Stomach (tissue), 9 donors: ENCODE results near the gene AGFG1. TPM values are rescaled to one million over a fixed set of nuclear protein-coding genes. Genes with fewer than 3 reads are reported as not detected.

Source experiments
- DNase-seq, 2 donors: peaks; one replicate each; pipeline versions ENCODE4 v3.0.0 to v3.0.0-alpha.2; 2013 to 2019
- H3K27ac ChIP-seq, 5 donors: fragments of 200-600 bp in 4 of 5; sonication (generic) in 4 of 5; one replicate each; pipeline ENCODE4 v1.5.1; 2013 to 2019; ENCODE audit warnings: mild to moderate bottlenecking in 1 of 5, moderate library complexity in 1 of 5
- H3K27me3 ChIP-seq, 3 donors: fragments of 200-600 bp; sonication (generic); one replicate each; pipeline ENCODE4 v1.5.1; 2017 to 2019; ENCODE audit warnings: mixed run types in 1 of 3
- H3K36me3 ChIP-seq, 4 donors: fragments of 200-600 bp; sonication (generic); 1 replicate in 3 of 4; 2 replicates in 1 of 4; pipeline ENCODE4 v1.5.1; 2016 to 2019
- H3K4me1 ChIP-seq, 4 donors: fragments of 200-600 bp; sonication (generic); one replicate each; pipeline ENCODE4 v1.5.1; 2016 to 2019
- H3K4me3 ChIP-seq, 4 donors: fragments of 200-600 bp; sonication (generic) in 3 of 4; one replicate each; pipeline ENCODE4 v1.5.1; 2016 to 2019; ENCODE audit warnings: mild to moderate bottlenecking in 1 of 4
- H3K9me3 ChIP-seq, 4 donors: fragments of 200-600 bp; sonication (generic); one replicate each; pipeline ENCODE4 v1.5.1; 2016 to 2019
- EP300 ChIP-seq: sonication (generic); formaldehyde crosslinking; IDR thresholded peaks from one replicate; pipeline ENCODE4 v1.6.1; 2017; ENCODE audit warnings: antibody characterized with exemption
- POLR2A ChIP-seq, 4 donors: fragments of 450-650 bp; IDR thresholded peaks; one replicate each; pipeline ENCODE4 v1.6.1; 2016; ENCODE audit warnings: antibody characterized with exemption in 4 of 4, control low read depth in 2 of 4, mild to moderate bottlenecking in 1 of 4, moderate library complexity in 1 of 4
- POLR2AphosphoS5 ChIP-seq, 3 donors: sonication (generic); formaldehyde crosslinking; IDR thresholded peaks; one replicate each; pipeline ENCODE4 v1.6.1; 2016; ENCODE audit warnings: antibody characterized with exemption in 3 of 3
- WGBS, 5 donors: extraction: QIAGEN DNeasy Blood & Tissue Kit in 3 of 5; methylation state at CpG; one replicate each; pipeline versions ENCODE4 v1.1.5 to v1.1.7; 2013 to 2018; 5-methylcytosine and 5-hydroxymethylcytosine counted together
- intact Hi-C: fragments of 100-400 bp; cut with DNase I; formaldehyde crosslinking; loops from one replicate; pipeline ENCODE4 v1.15.1; 2023; ENCODE audit warnings: low total_unique reads
- polyA plus RNA-seq, 3 donors: library from polyadenylated mRNA; stranded (reverse); fragments of 200-250 nt; gene quantifications; one replicate each; pipeline ENCODE4 v1.2.3, GENCODE V29; 2013
- total RNA-seq, 5 donors: library from RNA; depleted of rRNA; stranded (reverse); fragments of >200 nt; gene quantifications; one replicate each; pipeline versions ENCODE4 v1.1.0 to v1.2.3, GENCODE V29; 2014 to 2016
- TF ChIP-seq, protein P1 (sequence below), 7 experiments: fragments of 450-650 bp in 4 of 7; fragments of 200-600 bp in 3 of 7; sonication (generic) in 3 of 7; IDR thresholded peaks; one replicate each; pipeline ENCODE4 v1.5.1; 2016 to 2019; ENCODE audit warnings: antibody characterized with exemption in 7 of 7, control low read depth in 2 of 7, mild to moderate bottlenecking in 1 of 7
- donor health status: healthy with polysubstance abuse.
- donor health status: Bipolar disorder and iron deficiency.
- donor health status: healthy.

AGFG1 gene
- total and polyA plus RNA-seq, 8 donors: 16.1 to 119 (median 35.7) TPM

DNA sequence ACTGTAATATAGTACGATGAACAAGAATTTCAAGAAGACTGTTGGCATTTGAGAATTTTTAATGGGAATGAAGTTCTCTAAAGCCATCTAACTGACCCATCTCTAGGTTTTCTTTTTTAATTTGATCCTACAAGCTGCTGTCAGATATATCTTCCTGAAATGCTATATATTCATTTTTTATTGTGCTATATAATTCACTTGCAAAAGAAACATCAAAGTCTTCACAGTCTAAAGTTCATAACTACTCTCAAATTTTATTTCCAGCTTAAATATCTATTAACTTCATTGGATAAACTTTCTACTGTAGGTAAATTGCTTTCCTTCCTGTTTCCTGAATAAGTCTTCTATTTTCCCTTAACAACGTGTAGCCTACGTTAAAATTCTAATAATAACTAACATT lies 130.4 kb downstream of the AGFG1 start:
- TF ChIP-seq, protein P1, sequence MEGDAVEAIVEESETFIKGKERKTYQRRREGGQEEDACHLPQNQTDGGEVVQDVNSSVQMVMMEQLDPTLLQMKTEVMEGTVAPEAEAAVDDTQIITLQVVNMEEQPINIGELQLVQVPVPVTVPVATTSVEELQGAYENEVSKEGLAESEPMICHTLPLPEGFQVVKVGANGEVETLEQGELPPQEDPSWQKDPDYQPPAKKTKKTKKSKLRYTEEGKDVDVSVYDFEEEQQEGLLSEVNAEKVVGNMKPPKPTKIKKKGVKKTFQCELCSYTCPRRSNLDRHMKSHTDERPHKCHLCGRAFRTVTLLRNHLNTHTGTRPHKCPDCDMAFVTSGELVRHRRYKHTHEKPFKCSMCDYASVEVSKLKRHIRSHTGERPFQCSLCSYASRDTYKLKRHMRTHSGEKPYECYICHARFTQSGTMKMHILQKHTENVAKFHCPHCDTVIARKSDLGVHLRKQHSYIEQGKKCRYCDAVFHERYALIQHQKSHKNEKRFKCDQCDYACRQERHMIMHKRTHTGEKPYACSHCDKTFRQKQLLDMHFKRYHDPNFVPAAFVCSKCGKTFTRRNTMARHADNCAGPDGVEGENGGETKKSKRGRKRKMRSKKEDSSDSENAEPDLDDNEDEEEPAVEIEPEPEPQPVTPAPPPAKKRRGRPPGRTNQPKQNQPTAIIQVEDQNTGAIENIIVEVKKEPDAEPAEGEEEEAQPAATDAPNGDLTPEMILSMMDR (IDR thresholded peaks at IDR 0.05): no peak
- no peak for TF ChIP-seq POLR2A (IDR thresholded peaks at IDR 0.05)
- TF ChIP-seq EP300: no peak
- TF ChIP-seq POLR2AphosphoS5 (IDR thresholded peaks at IDR 0.05): no peak
- H3K4me3 ChIP-seq: no peak overlapping the region
- WGBS, 5 donors: 72 to 89% (median 85%) methylated on average over 3 of the region's 3 CpGs

DNA sequence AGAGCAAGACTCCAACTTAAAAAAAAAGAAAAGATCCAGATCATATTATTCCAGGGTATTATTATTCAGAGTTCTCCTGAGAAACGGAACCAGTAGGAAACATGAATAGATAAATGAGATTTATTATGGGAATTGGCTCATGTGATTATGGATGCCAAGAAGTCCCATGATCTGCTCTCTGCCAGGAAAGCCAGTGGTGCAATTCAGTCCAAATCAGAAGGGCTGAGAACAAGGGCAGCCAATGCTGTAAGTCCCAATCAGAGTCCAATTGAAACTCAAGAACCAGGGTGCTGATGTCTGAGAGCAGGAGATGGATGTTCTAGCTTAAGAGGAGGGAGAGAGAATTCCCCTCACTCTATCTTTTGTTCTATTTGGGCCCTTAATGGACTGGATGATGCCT lies 134.5 kb downstream of the AGFG1 start:
- H3K4me1 ChIP-seq: no peaks in the 10 kb centered on the region
- intact Hi-C loops: no loop called here
- H3K4me3 ChIP-seq: no peak overlapping the region
- 79 to 96% (median 89%) methylated on average over 1 of the region's 1 CpG for WGBS, 5 donors
- no peaks in the 10 kb centered on the region for H3K9me3 ChIP-seq
- H3K27ac ChIP-seq: no peak overlapping the region
- H3K36me3 ChIP-seq: no peaks in the 10 kb centered on the region
- peaks cover 0 to 5% (median 0%) of the 10 kb centered on the region in 3 donors for H3K27me3 ChIP-seq
- TF ChIP-seq POLR2A (IDR thresholded peaks at IDR 0.05): no peak
- TF ChIP-seq POLR2AphosphoS5 (IDR thresholded peaks at IDR 0.05): no peak
- TF ChIP-seq, protein P1 (IDR thresholded peaks at IDR 0.05): no peak
- no peak for TF ChIP-seq EP300
- no peak for DNase-seq

More for the DNA sequence above, 130.4 kb downstream of the AGFG1 start:
- no peaks in the 10 kb centered on the region for H3K36me3 ChIP-seq
- H3K4me1 ChIP-seq: no peaks in the 10 kb centered on the region
- DNase-seq: no peak
- H3K27me3 ChIP-seq: peaks cover 0 to 9% (median 0%) of the 10 kb centered on the region in 3 donors
- no peak overlapping the region for H3K27ac ChIP-seq
- intact Hi-C loops: no loop called here
- H3K9me3 ChIP-seq: no peaks in the 10 kb centered on the region

DNA sequence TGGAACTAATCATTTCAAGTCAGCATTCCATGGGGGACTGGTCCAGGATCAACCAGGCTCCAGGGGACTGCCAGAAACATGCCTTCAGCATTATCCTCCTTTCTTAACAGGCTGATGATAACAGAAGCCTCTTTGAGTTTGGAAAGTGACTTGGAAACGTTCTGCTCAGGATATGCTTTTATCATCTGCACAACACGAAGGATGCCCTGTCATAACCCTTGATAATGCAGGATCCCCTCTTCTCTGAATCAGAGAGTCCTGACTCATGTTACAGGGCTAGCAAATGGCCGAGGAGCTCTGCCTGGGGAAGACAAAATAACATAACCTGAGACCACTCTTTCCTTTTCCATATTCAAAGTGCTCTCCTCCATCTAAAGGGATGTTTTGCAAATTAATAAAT lies 136.0 kb downstream of the AGFG1 start:
- TF ChIP-seq, protein P1 (IDR thresholded peaks at IDR 0.05): no peak
- TF ChIP-seq POLR2AphosphoS5 (IDR thresholded peaks at IDR 0.05) (no peak), POLR2A (IDR thresholded peaks at IDR 0.05) (no peak), EP300 (no peak)
- H3K36me3 ChIP-seq: no peaks in the 10 kb centered on the region
- H3K4me3 ChIP-seq: no peak overlapping the region
- no peak overlapping the region for H3K27ac ChIP-seq
- H3K9me3 ChIP-seq: no peaks in the 10 kb centered on the region
- 48 to 64% (median 63%) methylated on average over 3 of the region's 3 CpGs for WGBS, 5 donors
- intact Hi-C loops: no loop called here
- H3K27me3 ChIP-seq: peaks cover 0 to 5% (median 0%) of the 10 kb centered on the region in 3 donors
- no peaks in the 10 kb centered on the region for H3K4me1 ChIP-seq
- DNase-seq: no peak

DNA sequence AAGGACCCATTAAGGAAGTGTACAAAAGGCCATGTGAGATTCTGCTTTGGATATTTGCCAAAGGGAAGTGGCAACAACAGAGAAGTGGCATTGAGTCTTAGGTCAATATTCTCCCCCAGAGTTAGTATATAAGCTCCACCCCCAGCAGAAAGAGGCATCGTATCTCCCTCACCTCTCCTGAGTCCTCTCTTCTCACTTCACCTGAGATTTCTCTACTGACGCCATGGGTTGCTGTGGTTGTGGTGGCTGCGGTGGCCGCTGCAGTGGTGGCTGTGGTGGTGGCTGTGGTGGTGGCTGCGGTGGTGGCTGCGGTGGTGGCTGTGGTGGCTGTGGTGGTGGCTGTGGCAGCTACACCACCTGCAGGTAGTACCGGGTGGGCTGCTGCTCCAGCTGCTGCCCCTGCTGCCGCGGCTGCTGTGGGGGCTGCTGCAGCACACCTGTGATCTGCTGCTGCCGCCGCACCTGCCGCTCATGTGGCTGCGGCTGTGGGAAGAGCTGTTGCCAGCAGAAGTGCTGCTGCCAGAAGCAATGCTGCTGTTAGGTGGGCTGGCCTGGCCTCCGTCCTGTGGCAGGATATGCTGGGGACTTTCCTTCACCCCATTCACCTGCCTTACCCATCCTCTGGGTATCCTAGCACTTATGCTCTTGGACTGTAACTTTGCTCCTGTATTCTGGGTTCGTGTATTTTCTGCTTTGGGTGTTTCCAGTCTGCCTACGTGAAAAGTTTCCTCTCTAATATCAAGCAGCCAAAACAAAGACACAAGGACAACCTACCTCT lies 136.8 kb downstream of the AGFG1 start:
- DNase-seq: peak in 1 of 2 donors; percentile 53
- Histone ChIP-seq H3K9me3 (no peaks in the 10 kb centered on the region), H3K36me3 (no peaks in the 10 kb centered on the region), H3K4me3 (no peak overlapping the region), H3K27me3 (peaks cover 0 to 5% (median 0%) of the 10 kb centered on the region in 3 donors), H3K27ac (no peak overlapping the region), H3K4me1 (no peaks in the 10 kb centered on the region)
- intact Hi-C loops: no loop called here
- WGBS, 5 donors: 63 to 77% (median 69%) methylated on average over 13 to 16 of the region's 16 CpGs
- TF ChIP-seq POLR2A (IDR thresholded peaks at IDR 0.05): no peak
- no peak for TF ChIP-seq EP300
- TF ChIP-seq, protein P1 (IDR thresholded peaks at IDR 0.05): no peak
- no peak for TF ChIP-seq POLR2AphosphoS5 (IDR thresholded peaks at IDR 0.05)
